Activated T-cell treated with anti-CD3 and anti-CD28 coated beads for 1 hour (primary cell): ENCODE measurements around the gene NCF2.

Source experiments
- DNase-seq: peaks from one replicate; pipeline ENCODE4 v3.0.0-alpha.2; 2020; ENCODE audit warnings: low read depth

The NCF2 gene

DNA sequence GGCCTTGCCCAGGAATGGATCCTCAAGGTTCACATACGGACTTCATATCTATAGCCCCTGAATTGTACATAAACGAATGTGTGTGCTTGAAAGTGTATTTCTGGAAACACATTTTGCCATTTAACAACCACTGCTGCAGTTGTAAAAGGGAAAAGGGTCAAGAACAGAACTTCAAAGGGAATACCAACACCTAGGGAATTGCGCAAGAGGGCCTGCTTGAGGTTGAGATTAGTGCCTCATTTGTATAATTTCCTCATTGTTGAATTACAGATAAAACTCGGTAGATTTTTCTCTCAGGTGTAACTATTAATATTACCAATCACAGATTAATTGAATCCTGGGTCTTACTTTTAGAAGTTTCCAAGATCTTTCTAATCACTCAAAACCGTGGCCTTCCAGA lies 6.1 kb downstream of the NCF2 start:
- no peak for DNase-seq

DNA sequence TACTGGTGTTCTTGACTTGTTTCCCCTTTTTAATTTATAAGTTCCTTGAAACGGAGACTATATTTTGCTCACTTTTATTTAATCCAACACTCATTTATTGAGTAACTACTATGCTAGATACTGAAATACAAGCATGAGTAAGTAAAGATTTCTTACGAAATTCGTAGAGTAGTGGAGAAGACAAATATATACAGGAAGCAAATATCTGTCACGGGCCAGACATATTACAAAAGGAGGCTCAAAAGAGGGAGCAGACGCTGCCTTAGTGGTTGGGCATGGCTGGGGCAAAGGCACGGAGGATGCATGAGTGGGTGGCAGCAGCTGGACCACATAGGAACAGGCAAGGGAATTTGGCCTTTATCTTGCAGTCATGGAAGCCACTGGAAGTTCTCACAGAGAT lies 6.8 kb downstream of the NCF2 start:
- DNase-seq, result no peak

DNA sequence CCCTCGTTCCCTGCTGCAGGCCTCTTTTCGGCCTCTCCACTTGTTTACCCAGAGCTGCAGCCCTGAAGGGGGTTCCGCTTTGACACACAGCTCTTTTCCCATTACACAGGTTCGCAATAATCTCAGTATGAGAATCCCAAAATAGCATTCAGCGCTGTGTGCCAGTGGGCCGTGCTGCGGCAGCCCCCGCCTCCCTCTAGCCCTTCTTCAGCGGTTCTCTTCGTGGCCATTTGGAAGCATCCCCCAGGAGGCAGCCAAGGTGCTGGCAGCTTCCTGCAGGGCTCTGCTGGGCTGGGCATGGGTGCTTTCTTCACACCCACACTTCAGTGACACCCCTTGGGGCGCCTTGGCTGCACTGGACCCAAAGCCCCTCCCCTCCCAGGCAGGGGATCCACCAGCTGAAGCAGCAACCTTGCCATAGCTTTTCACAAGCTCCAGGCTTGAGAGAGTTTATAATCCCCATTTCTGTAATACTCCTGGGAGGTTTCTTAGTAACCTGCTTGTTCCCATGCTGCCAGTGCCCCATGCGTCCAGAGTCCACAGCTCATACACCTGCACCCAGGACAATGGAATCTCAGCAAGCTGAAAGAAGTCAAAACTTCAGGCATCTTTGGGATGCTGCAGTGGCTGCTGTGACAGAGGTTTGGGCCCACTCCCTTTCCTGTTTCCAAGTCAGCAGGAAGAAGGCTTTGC lies 8.1 kb downstream of the NCF2 start:
- DNase-seq, result no peak

DNA sequence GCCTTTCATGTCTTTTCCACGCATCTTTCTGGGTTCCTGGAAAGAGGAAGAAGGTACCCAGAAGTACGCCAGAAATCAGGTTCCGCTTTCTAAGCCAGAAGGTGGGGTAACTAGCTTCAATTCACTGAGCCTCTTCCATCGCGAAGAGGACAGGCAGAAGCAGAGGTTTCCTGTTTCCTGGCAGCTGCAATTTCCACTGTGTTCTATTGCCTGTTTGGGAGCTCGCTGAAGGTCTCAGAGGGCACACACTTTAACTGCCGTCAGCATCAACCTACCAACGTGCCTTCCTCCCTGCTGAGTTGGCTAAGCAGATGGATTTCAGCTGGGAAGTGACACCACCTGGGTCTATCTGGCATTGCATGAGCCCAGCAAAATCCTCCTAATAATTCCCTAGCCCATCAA lies 10.0 kb downstream of the NCF2 start:
- no peak for DNase-seq

DNA sequence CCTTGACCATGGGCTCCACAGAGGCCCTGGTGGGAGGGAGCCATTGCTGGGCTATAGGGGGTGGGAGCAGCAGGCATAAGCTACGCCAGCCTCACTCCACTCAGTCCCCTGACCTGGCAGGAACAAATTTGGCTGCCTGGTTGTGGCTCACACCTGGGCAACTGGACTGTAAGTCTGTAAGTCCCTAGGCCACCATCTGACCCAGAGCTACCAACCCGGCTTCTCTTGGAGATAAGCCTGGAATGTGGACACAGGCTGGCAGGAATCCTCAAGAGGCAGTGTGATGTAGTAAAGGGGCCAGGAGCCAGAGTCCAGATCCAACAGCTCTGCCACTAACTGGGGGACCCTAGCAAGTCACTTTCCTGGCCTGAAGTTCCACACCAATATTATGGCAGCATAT lies 11.4 kb downstream of the NCF2 start:
- no peak for DNase-seq

DNA sequence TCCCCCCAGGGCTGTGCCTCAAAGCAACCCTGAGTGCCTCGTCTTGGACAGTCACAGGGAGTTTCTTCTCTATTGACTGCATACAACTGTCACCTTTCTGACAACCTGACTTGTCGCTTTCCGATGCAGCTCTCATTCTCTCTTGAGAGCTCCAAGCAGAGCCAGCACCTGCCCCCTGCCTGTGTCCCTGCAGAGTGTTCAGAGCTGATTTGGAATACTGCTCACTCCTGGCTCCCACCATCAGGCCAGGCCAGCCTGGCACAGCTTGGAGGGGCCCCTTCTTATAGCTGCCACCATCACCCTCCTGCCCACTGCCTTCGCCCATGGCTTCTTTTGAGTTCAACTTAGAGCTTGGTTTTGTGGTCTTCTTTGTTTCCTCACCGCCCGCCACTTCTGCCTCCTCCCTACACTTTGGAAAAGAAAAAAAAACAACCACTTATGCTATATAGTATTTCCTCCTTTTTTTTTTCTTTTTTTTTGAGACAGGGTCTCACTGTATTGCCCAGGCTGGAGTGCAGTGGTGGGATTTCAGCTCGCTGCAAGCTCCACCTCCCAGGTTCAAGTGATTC lies 12.3 kb downstream of the NCF2 start:
- DNase-seq, result no peak

DNA sequence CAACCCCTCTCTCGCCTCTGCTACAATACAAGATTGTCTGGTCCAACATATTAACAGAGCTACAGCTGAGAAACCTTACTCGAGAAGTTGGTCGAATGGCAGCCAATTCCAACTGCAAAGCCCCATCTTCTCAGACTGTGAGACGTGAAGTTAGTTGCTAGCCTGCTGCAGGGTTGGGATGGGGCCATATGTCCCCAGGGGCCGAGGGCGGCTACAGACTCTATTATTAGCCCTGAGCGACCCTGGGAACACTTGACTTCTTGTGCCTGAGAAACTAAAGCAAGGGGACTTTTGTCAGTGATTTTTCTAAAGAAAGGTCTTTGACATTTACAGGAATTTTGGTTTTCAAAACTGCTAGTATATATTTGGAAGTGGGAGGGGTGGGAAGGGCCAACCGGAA lies 13.7 kb downstream of the NCF2 start:
- DNase-seq, result no peak

DNA sequence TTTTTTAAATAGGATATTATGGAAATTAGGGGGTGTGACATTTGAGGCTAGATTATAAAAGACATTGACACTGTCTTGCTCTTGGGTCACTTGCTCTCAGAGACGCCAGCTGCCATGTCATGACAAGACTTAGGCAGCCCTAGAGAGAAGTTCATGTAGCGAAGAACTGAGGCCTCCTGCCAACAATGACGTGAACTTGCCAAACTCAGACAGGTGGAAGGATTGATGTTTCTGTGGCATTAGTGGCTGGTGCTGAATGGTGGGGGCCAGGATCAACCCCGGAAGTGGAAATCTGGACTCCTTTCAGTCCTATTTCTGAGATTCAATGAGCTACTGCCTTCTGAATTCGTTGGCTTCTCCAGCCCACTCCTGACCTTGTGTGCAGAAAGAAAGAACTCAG lies 14.7 kb downstream of the NCF2 start:
- DNase-seq, result no peak

DNA sequence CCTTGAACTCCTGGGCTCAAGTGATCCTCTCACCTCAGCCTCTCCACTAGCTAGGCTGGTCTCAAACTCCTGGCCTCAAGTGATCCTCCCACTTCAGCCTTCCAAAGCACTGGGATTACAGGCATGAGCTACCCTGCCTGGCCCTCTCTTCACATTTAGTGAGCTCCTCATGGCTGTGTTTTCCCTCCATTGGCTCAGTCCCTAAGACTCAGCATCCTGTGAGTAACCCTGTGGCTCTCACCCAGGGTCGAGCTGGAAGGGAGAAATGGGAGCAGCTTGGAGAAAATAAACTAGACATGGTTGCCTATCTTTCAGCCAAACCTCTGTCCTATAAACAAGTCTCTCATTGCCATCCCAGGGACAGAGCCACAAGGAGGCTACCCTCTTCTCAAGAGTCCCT lies 17.5 kb downstream of the NCF2 start:
- DNase-seq, result no peak

DNA sequence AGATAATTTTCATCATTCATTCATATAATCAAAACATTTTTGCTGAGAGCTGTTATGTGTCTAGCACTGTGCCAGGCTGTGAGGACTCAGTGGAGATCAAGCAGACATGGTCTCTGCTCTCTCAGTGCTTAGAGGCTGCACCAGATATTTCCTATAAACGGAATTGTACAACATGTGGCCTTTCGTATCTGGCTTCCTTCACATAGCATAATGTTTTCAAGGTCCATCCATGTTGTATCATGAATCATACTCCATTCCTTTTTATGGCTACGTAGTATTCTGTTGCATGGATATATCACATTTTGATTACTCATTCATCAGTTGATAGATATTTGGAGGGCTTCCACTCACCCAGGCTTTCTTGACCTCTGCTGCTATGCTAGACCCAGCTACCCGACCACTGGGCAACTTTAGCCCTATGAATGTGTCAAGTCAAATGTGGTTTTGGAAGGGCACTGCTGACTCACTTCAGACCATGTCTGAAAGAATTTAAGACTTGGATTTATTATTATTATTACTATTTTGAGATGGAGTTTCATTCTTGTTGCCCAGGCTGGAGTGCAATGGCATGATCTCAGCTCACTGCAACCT lies 18.5 kb downstream of the NCF2 start:
- DNase-seq, result no peak

DNA sequence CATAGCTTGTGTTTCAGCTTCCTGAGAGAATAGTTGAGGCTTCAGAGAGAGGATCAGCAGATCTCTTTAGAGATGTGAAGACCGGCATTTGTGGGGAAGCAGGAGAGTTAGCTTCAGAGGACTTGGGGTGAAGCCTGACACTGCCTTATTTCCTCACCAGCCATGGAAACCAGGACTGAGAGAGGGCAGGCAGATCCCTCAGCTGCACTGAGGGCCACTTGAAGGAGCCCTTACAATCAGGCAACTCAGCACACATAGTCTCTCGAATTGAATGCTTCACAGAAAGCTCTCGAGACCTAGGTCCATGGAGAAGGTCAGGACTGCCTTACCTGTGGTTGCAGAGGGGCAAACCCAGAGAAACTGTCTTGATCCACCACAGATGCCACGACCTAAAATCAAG lies 19.8 kb downstream of the NCF2 start:
- DNase-seq, result no peak

DNA sequence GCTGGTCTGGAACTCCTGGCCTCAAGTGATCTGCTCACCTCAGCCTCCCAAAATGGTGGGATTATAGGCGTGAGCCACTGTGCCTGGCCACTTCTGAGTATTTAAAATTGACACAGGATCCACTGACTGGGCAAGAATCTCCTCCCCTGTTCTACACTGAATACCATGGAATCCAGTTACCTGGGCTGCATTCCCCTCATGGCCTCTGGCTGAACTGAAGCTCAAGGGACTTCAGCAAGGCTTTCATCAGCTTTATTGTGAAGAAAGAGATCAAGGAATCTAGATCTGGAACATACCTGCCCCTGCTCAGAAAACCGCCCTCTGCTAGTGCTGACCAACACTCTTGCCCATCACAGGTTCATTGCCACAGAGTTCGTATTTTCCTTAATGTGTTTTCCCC lies 20.5 kb downstream of the NCF2 start:
- no peak for DNase-seq

DNA sequence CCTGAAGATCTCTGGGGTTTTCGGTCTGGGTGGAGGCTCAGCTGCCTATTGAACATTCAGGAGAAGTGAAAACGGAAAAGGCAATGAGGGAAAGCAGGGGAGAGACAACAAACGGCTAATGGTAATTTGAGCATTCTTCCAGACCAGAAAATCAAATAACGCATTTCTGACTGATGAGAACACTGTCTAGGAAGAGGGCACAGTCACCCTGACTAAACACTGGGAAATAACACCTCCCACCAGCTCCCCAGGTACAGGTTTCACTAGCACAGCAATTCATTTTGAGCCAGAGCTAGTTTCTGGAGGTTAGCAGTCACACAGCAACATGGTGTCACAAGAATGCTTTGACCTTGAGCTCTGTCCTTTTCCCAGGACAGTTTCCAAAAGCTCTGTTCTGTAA lies 21.1 kb downstream of the NCF2 start:
- DNase-seq, result no peak

DNA sequence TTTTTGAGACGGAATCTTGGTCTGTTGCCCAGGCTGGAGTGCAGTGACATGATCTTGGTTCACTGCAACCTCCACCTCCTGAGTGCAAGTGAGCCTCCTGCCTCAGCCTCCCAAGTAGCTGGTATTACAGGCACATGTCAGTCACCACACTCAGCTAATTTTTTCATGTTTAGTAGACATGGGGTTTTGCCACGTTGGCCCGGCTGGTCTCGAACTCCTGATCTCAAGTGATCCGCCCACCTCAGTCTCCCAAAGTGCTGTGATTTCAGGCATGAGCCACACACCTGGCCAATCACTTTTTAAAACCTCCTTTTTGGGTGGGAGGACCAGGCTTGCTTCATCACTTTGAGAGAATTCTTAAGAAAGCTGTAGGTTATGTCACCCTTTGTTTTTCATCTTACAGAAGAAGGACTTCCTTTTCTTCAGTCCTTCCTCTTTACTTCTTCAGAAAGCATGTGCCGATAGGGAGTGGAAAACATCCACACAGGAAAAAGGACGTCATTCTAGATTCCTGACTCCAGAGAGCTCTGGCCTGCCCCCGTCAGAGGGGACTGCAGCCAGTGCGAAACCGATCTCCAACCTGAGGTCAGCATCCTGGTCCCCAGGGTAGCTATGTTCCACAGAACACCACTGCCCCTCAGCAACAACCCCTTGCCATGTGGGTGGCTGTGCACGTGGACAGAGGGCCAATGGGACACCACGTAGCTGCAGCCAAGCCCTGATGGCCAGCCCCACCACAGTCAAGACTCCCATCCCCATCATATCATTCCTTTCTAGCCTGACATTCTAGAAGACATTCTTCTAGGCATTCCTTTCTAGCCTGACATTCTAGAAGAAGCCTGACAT lies 21.9 kb downstream of the NCF2 start:
- DNase-seq, result no peak

DNA sequence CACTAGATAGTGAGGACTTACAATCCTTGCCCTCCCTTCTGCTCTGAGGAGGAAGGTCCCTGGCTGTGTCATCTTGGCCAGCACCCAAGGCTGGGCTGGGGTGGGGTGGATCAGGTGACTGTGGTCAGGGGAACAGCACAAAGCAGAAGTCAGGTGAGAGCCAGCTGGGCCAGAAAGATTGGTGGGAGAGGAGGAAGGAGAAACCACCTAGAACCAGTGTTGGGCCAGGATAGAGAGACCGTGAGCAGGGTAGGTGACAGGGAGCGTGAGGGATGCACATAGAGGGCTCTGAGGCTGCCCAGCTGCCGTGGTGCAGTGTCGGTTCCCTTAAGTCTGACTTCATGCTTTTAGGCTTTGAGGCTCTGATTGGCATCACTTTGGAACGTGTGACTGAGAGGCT lies 22.7 kb downstream of the NCF2 start:
- DNase-seq, result no peak

DNA sequence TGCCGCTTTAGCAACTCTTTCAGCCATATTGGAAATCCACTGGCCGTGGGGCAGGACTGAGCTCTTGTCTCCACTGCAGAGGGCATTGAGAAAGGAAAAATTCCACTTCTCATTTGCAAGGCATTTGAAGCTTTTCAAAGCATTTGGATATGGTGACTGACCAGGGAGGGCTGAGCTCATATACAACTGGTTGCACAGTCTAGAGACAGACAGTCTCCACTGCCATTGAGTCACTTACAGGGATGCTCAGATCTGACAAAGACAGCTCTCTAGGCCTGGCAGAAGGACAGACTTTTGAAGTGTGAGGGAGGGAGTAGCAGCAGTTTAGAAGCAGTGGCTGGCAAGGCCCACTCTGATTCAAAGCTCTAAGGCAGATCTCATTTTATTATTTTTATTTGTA lies 24.2 kb downstream of the NCF2 start:
- DNase-seq, result no peak

DNA sequence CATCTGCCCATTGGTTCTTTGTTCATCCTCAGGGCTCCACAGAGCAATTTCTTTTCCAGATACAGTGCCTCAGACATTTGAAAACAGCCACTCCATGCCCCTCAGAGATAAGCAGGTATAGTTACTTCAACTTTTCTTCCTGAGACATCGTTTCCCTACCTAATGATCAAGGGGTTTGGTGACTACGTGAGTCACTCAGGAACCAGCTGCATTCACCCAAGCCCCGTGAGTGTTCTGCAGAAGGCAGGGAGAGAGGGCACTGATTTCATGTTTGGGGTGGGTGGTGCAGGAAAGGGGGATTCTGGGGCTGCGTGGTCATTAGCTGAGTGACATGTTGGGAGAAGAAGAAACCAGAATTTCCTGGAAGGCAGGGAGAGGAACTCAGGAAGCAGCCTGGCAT lies 25.0 kb downstream of the NCF2 start:
- no peak for DNase-seq

DNA sequence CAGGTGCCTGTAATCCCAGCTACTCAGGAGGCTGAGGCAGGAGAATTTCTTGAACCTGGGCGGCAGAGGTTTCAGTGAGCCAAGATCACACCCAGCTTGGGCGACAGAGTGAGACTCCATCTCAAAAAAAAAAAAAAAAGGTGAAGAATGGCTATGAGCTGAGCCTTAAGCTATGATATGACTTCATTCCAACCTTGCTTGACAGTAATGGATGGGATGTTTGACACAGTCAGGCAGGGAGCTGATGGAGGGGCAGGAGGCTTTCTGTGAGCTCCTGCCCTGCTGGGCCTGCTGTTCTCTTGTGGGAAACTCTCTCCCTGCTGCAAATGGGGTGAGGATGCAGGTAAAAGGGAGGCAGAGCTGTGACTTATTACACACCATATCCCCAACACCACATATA lies 27.6 kb downstream of the NCF2 start:
- DNase-seq, result no peak

DNA sequence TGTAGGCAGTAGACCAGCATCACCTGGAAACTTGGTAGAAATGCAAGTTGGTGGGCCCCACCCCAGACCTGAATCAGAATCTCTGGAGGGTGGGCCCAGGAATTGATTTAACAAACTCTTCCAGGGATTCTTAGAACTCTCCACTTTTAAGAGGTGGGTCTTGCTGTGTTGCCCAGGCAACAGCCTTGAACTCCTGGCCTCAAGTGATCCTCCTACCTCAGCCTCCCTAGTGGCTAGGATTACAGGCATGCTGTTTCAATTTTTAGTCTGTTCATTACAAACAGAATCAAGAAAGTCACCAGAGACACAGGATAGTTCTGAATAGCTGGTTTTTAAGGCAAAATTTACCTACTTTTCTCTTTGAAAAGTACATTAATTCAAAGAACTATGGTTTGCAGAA lies 31.2 kb downstream of the NCF2 start:
- DNase-seq, result no peak

DNA sequence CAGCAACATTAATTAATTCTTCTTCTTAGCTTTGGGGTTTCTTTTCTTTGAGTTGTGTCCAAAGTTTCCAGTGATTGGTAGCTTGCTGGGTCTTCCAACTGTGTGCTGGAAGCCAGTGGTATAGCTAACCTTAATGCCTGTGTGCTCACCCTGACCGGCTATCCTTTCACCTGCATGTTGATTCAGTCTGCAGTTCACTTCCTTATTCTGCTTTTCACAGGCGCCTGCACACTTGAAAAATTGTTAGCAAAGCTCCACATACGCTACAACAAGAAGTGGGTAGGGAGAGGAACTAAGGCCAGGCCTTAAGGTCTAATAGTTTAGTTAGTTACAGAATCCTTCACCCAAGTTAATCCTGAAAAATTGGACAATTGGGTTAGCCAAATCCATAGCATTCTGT lies 35.7 kb downstream of the NCF2 start:
- no peak for DNase-seq

DNA sequence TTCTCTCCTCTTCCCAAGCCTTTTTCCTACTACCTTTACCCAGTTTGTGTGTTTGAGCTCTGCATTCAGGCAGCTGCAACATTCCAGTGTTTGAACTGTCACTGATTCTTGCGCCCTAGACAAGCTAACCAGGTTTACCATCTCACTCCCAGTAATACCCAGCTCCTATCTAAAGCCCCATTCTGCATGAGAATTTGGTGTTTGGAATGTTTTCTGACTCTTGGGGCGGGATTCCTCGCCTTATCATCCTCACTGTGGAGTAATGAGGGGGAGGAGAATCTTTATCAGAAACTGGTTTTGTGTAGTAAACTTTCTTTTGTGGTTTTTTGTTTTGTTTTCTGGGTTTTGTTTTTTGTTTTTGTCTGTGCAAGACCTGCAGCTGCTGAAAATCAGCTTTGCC lies 36.5 kb downstream of the NCF2 start:
- no peak for DNase-seq

DNA sequence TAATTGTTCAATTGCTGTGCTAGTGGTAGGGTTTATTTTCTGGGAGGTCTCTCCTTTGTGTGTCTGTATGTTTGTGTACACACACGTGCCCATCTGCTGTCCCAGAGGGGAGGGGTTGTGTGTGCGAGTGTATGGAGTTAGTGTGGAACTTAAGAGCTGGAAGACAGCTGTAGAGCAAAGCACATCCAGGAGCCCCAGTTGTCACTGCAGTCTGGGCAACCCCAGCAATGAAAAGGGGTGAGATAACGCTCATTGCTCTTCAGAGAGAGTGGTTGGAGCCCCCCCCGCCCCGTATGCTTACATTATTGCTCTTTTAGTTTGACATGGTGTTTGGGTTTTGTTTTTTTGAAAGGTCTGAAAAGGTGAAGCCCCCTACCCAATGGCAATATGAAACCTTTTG lies 36.9 kb downstream of the NCF2 start:
- DNase-seq, result no peak

DNA sequence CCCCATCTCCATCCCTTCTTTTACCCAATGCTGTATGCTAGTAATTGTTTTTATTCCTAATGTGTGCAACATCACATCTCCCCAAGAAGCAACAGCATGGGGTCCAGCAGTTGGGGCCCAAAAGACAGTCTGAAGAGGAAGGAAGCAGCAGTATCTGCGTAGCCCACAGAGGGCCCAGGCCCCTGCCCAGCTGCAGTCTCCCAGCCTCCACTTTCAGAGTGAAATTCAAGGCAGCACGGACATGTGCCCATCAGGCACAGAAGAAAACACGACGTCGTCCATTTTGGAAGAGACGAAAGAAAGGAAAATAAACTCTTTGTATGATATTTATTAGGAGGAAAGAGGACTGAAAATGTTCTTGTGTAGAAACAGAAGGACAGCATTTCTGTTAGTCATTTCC lies 37.4 kb downstream of the NCF2 start:
- no peak for DNase-seq
